Progenitor cell of endocrine pancreas (in vitro differentiated cells): ENCODE results near the gene MYH3. TPM values are rescaled to one million over a fixed set of nuclear protein-coding genes. Genes with fewer than 3 reads are reported as not detected.
"Not testable (repeated sequence)": the region's sequence is repeated elsewhere in the genome, so short reads cannot be mapped to it uniquely, and the experiment has no call there.

Source experiments
- DNase-seq: peaks from one replicate; pipeline ENCODE4 v3.0.0; 2021; ENCODE audit warnings: low spot score; ENCODE audit not compliant: unreplicated experiment
- H3K27ac Mint-ChIP-seq: 2 replicates; pipeline ENCODE4 v1.8.0; 2021; ENCODE audit warnings: mild to moderate bottlenecking, moderate library complexity, mixed read lengths
- H3K27me3 Mint-ChIP-seq: 2 replicates; pipeline ENCODE4 v1.8.0; 2021; ENCODE audit warnings: mixed read lengths
- H3K36me3 Mint-ChIP-seq: 2 replicates; pipeline ENCODE4 v1.8.0; 2022; ENCODE audit warnings: mixed read lengths; ENCODE audit not compliant: insufficient read depth
- H3K4me1 Mint-ChIP-seq: 2 replicates; pipeline ENCODE4 v1.8.0; 2021; ENCODE audit warnings: low read depth, mixed read lengths
- H3K4me3 Mint-ChIP-seq: 2 replicates; pipeline ENCODE4 v1.8.0; 2021; ENCODE audit warnings: low read depth, mild to moderate bottlenecking, moderate library complexity, mixed read lengths
- H3K9me3 Mint-ChIP-seq: 2 replicates; pipeline ENCODE4 v1.8.0; 2021; ENCODE audit warnings: low read depth, mixed read lengths
- total RNA-seq: library from RNA; stranded (reverse); gene quantifications from 2 replicates; pipeline ENCODE4 v1.2.1, GENCODE V29; 2021
- TF ChIP-seq, protein P1 (sequence below): fragments of 200-600 bp; sonication (generic); IDR thresholded peaks from one replicate; pipeline ENCODE4 v1.5.0; 2021; ENCODE audit warnings: antibody characterized with exemption, mild to moderate bottlenecking; ENCODE audit not compliant: unreplicated experiment

Gene MYH3
- total RNA-seq, 1 donor from 2014 or later = 4.4 TPM

DNA sequence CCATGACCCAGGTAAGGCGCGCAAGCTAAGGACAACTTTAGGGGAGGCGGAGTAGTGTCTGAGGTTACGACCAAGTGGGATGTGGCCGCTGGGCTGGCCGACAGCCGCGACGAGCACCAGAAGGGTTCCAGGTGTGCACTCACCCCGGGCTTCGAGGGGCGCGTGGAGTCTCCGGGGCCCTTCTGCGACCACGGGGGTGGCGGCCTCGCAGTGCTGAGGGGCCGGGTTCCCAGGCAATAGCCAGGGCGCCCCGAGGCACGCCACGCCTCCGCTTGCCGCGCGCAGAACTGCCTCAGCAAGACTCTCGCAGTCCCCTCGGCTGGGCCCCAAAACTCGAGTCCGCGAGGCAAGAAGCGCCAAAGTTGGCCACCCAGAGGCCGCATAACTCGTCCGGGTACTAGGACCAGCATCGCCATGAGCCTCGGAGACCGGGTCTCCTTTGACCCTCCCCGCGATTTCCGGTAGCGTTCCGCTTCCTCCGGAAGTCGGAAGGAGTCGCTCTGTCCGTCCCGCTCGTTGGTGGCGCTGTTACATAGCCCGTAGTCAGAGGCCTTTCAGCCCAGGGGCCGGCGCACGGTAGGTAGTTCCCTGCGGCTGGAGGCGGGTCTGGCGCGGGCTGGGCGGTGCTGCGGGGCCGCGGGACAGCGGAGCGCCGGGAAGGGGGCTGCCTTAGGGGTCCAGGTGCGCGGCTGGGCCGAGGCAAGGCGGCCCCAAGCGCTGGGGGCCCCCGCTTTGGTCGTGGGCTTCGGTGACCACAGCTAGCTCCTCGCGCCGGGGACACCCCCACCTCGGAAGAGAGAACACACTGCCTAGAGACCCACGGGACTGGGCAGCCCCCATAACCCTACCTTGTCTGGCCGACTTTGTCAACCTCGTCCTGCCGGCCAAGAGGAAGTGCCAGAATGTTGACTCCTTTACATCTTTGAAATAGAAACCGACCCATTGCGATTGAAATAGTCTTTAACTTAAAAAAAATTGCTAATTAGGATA, 40.3 kb upstream of the MYH3 start, which contains the start of the genes ADPRM and SCO1:
TSS of gene ADPRM (plus strand) at position 503 of the 990 bp plus-strand sequence. CDS start 7,333 bp downstream, outside the sequence.
TSS of gene SCO1 (minus strand) at position 442 of the 990 bp plus-strand sequence. CDS start at position 416, 26 bp downstream.
- peak within 1 kb of the TSS; percentile 96 for H3K27ac Mint-ChIP-seq
- H3K27me3 Mint-ChIP-seq = no peaks in the 10 kb centered on the region
- DNase-seq = peak; percentile 83
- peak within 1 kb of the TSS; percentile 88 for H3K4me3 Mint-ChIP-seq
- H3K36me3 Mint-ChIP-seq = peaks cover 4% of the 10 kb centered on the region
- peaks cover 19% of the 10 kb centered on the region for H3K4me1 Mint-ChIP-seq
- H3K9me3 Mint-ChIP-seq = no peaks in the 10 kb centered on the region
- TF ChIP-seq, protein P1, sequence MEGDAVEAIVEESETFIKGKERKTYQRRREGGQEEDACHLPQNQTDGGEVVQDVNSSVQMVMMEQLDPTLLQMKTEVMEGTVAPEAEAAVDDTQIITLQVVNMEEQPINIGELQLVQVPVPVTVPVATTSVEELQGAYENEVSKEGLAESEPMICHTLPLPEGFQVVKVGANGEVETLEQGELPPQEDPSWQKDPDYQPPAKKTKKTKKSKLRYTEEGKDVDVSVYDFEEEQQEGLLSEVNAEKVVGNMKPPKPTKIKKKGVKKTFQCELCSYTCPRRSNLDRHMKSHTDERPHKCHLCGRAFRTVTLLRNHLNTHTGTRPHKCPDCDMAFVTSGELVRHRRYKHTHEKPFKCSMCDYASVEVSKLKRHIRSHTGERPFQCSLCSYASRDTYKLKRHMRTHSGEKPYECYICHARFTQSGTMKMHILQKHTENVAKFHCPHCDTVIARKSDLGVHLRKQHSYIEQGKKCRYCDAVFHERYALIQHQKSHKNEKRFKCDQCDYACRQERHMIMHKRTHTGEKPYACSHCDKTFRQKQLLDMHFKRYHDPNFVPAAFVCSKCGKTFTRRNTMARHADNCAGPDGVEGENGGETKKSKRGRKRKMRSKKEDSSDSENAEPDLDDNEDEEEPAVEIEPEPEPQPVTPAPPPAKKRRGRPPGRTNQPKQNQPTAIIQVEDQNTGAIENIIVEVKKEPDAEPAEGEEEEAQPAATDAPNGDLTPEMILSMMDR = peak; percentile 56

DNA sequence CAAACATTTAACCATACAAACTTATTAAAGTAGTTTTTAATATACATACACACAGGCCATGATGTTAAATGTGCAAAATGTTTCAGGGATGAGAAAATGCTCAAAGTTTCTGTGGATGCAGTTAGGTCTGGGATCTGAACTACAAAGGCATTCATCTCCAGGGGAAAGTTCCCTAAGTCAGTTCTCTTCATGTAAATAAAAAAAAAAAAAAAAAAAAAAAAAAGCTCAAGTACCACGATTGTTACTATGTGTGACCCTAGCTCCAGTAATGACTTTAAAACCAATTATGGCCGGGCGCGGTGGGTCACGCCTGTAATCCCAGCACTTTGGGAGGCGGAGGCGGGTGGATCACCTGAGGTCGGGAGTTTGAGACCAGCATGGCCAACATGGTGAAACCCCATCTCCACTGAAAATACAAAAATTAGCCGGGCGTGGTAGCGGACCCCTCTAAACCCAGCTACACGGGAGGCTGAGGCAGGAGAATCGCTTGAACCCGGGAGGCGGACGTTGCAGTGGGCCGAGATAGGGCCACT, 38.8 kb upstream of the MYH3 start:
- H3K27ac Mint-ChIP-seq, H3K36me3 Mint-ChIP-seq, H3K27me3 Mint-ChIP-seq, H3K9me3 Mint-ChIP-seq, DNase-seq: not testable (repeated sequence)
- Mint-ChIP-seq H3K4me3 (peak overlapping the region; percentile 88), H3K4me1 (peaks cover 13% of the 10 kb centered on the region)

DNA sequence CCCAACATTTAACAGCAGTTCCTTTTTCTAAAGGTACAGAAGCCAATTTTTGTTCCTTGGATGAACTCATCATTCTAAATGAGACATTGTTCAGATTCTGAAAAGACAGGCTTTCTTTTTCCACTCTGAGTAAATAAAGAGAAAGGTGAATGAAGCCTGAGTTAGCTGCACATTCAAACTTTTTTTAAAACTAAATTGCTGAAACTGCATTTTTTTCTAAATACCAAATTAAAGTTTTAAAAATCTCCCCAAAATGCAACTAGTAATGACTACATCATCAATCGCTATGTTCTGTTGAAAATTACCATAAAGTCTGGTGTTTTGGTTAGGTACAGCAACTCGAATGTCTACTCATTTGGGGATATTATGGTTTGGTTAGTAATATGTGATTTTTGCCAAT, 30.4 kb upstream of the MYH3 start:
- TF ChIP-seq, protein P1 = no peak
- Mint-ChIP-seq H3K9me3 (no peaks in the 10 kb centered on the region), H3K4me3 (no peak overlapping the region), H3K27ac (no peak overlapping the region), H3K4me1 (no peaks in the 10 kb centered on the region), H3K27me3 (no peaks in the 10 kb centered on the region), H3K36me3 (peaks cover 35% of the 10 kb centered on the region)
- DNase-seq = no peak

DNA sequence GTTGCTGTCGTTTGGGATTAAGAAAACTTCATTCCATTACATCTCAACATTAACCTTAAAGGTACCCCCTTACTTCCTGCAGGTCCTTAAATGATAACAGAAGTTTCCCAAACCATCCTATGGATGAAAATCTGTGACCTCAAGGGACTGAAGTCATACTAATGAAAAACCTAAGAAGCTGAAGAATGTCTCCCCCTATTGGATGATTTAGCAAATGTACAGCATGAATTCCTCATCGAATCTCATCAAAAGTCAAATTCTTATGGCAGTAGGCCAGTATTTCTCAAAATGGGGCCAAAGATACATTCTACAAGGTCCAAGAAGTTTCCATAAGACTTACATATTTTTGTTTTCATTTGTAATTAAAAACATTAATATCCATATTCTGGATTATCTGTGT, 26.7 kb upstream of the MYH3 start:
- H3K27ac Mint-ChIP-seq = no peak overlapping the region
- TF ChIP-seq, protein P1 = peak; percentile 58
- H3K4me1 Mint-ChIP-seq = no peaks in the 10 kb centered on the region
- no peak for DNase-seq
- H3K9me3 Mint-ChIP-seq = no peaks in the 10 kb centered on the region
- no peaks in the 10 kb centered on the region for H3K27me3 Mint-ChIP-seq
- H3K36me3 Mint-ChIP-seq = peaks cover 21% of the 10 kb centered on the region
- H3K4me3 Mint-ChIP-seq = no peak overlapping the region

DNA sequence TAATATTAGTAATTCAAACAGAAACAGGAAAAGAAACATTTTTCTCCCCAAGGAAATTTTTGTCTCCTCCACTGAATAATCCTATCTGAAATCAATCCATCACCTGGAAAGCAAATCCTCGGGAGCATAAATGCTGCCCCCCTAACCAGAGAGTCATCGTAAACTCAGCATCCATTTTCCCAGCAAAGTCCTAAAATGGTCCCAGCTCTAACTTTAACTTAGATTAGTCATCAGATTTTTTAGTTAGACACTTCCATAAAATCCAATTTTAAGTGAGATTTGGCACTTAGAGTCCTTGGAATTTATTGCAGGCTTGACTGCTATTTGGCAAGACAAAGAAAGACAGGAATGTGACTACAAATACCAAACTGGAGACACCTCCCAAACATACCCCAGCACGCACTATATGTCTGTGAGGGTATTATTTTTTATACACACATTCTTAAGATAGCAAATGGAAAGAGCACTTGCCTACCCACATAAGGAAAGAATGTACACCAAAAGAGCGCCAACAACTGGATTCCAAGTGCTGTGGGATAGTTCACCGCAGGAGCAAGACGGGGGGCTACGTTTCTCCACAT, 24.8 kb upstream of the MYH3 start:
- Mint-ChIP-seq H3K4me1 (no peaks in the 10 kb centered on the region), H3K36me3 (peaks cover 26% of the 10 kb centered on the region), H3K9me3 (no peaks in the 10 kb centered on the region), H3K4me3 (no peak overlapping the region), H3K27me3 (no peaks in the 10 kb centered on the region), H3K27ac (peak overlapping the region; percentile 43)
- no peak for DNase-seq
- TF ChIP-seq, protein P1 = no peak
